ENCODE data around the gene ZNF592.

DNA sequence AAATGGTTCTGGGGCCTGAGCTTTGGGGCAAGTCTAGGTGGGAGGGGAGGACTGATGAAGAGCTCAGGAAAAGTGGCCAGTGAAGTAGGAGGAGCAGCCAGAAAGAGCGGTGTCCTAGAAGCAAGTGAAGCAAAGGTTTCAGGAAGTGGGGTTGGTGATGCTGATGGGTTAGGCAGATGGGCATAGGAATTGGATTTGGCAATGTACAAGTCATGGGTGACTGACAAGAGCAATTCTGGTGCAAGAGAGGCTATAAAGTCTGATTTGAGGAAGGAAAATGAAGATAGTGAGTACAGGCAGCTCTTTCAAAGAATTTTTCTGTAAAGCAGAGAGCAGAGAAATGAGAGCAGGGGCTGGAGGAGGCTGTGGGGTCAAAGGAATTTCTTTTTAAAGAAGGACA is 88.5 kb downstream of the ZNF592 start:
- TF ChIP-seq, protein P1, sequence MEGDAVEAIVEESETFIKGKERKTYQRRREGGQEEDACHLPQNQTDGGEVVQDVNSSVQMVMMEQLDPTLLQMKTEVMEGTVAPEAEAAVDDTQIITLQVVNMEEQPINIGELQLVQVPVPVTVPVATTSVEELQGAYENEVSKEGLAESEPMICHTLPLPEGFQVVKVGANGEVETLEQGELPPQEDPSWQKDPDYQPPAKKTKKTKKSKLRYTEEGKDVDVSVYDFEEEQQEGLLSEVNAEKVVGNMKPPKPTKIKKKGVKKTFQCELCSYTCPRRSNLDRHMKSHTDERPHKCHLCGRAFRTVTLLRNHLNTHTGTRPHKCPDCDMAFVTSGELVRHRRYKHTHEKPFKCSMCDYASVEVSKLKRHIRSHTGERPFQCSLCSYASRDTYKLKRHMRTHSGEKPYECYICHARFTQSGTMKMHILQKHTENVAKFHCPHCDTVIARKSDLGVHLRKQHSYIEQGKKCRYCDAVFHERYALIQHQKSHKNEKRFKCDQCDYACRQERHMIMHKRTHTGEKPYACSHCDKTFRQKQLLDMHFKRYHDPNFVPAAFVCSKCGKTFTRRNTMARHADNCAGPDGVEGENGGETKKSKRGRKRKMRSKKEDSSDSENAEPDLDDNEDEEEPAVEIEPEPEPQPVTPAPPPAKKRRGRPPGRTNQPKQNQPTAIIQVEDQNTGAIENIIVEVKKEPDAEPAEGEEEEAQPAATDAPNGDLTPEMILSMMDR (IDR thresholded peaks at IDR 0.05): no peak
- no peak for TF ChIP-seq POLR2A (IDR thresholded peaks at IDR 0.05)

Data from testis (tissue), 2 donors.